ENCODE data around the gene LYPD5. TPM values are rescaled to one million over a fixed set of nuclear protein-coding genes. Genes with fewer than 3 reads are reported as not detected.

LYPD5 gene
- total and polyA plus RNA-seq, 2 experiments from 2014 or later: 0.32 to 1.1 TPM

DNA sequence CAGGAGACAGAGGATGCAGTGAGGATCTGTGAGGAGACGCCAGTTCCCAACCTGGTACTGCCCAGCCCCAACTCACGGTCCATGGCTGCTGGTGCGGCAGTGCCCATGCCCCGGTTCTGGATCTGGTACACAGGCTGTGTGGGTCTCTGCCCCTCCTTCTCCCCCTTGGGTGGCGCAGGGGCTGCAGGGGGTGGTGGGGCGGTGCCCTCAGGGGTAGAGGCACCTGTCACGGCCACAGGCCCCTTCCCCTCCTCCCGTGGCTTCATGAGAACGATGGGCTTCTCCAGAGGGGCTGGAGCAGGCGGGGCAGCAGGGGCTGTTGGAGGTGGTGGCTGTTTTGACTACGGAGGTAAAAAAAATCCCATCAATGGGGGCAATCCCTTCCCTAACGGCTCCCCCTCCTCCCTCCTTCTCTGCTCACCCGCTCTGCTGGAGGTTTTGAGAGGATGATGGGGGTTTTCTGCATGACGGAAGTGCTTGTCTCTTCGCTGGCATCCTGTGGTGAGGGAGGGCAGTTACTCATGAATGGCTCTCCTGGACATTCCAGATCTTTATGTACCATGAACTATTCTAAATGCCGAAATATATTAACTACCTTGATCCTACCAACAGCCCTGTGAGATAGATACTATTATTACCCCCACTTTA, 54.6 kb downstream of the LYPD5 start:
- Histone ChIP-seq H3K9me2 (ENCODE audit: insufficient read depth) (no peaks in the 10 kb centered on the region), H3K4me1 (ENCODE audit: insufficient read depth) (peaks cover 24% of the 10 kb centered on the region), H3K27ac (no peak overlapping the region), H3K4me2 (ENCODE audit: unreplicated experiment) (no peak overlapping the region), H3K9me3 (ENCODE audit: low read depth) (no peaks in the 10 kb centered on the region), H3K9ac (no peak overlapping the region), H3K4me3 (no peak overlapping the region), H3K36me3 (ENCODE audit: low read depth) (peaks cover 41% of the 10 kb centered on the region), H2AFZ (no peak overlapping the region), H4K20me1 (ENCODE audit: insufficient read depth) (no peaks in the 10 kb centered on the region), H3K27me3 (replicated peaks; ENCODE audit: insufficient read depth) (no peaks in the 10 kb centered on the region), H3K79me2 (ENCODE audit: insufficient read depth) (peaks cover 49% of the 10 kb centered on the region), H3F3A (ENCODE audit: insufficient read depth) (peaks cover 22% of the 10 kb centered on the region)
- in situ Hi-C loops (cut with MboI): loop anchor here (5.0 kb wide), 1 partner anchor 40 kb away; no protein-coding TSS in a partner anchor
- TF ChIP-seq EZH2 (IDR thresholded peaks at IDR 0.05; ENCODE audit: insufficient read depth, poor library complexity, severe bottlenecking) (no peak), EZH2phosphoT487 (IDR thresholded peaks at IDR 0.05; ENCODE audit: insufficient read depth, low read depth) (no peak)
- no peak for DNase-seq
- WGBS, 2 experiments (ENCODE audit: low coverage in 1 of 2, low lambda C conversion rate in 2 of 2, missing lambda C conversion rate in 2 of 2): 82 to 86% methylated on average over 13 to 16 of the region's 16 CpGs

Other genes starting within 250 kb of the LYPD5 start
- 26.7 and 28.0 TPM in 2 replicates for gene XRCC1, start 226.9 kb downstream of the LYPD5 start, total RNA-seq (2014; rRNA removed; shearing (Covaris generic))
- gene XRCC1, start 226.9 kb downstream of the LYPD5 start, polyA plus RNA-seq (2016; fragmentation: Nextera tagmentation; extraction: Ambion mirVana): 26.7 and 32.4 TPM in 2 replicates
- gene PINLYP, start 226.6 kb downstream of the LYPD5 start, total RNA-seq (2014; rRNA removed; shearing (Covaris generic)): 1.8 TPM in 1 of 2 replicates, not detected in the other
- 1.3 and 2.5 TPM in 2 replicates for gene PINLYP, start 226.6 kb downstream of the LYPD5 start, polyA plus RNA-seq (2016; fragmentation: Nextera tagmentation; extraction: Ambion mirVana)
- 19.9 and 25.5 TPM in 2 replicates for gene IRGQ, start 206.3 kb downstream of the LYPD5 start, total RNA-seq (2014; rRNA removed; shearing (Covaris generic))
- gene IRGQ, start 206.3 kb downstream of the LYPD5 start, polyA plus RNA-seq (2016; fragmentation: Nextera tagmentation; extraction: Ambion mirVana): 5.7 and 6.0 TPM in 2 replicates
- gene ZNF576, start 205.9 kb downstream of the LYPD5 start, total RNA-seq (2014; rRNA removed; shearing (Covaris generic)): 11.7 and 14.4 TPM in 2 replicates
- 19.3 and 22.2 TPM in 2 replicates for gene ZNF576, start 205.9 kb downstream of the LYPD5 start, polyA plus RNA-seq (2016; fragmentation: Nextera tagmentation; extraction: Ambion mirVana)
- gene SRRM5, start 190.4 kb downstream of the LYPD5 start, total RNA-seq (2014; rRNA removed; shearing (Covaris generic)): not detected in 2 replicates
- gene SRRM5, start 190.4 kb downstream of the LYPD5 start, polyA plus RNA-seq (2016; fragmentation: Nextera tagmentation; extraction: Ambion mirVana): not detected in 2 replicates
- gene ZNF428, start 182.8 kb downstream of the LYPD5 start, total RNA-seq (2014; rRNA removed; shearing (Covaris generic)): 24.0 and 36.0 TPM in 2 replicates
- 25.6 and 29.7 TPM in 2 replicates for gene ZNF428, start 182.8 kb downstream of the LYPD5 start, polyA plus RNA-seq (2016; fragmentation: Nextera tagmentation; extraction: Ambion mirVana)
- gene CADM4, start 162.6 kb downstream of the LYPD5 start, total RNA-seq (2014; rRNA removed; shearing (Covaris generic)): 1.0 and 1.7 TPM in 2 replicates
- gene CADM4, start 162.6 kb downstream of the LYPD5 start, polyA plus RNA-seq (2016; fragmentation: Nextera tagmentation; extraction: Ambion mirVana): 0.14 and 0.27 TPM in 2 replicates
- 100 and 118 TPM in 2 replicates for gene PLAUR, start 132.3 kb downstream of the LYPD5 start, total RNA-seq (2014; rRNA removed; shearing (Covaris generic))
- gene PLAUR, start 132.3 kb downstream of the LYPD5 start, polyA plus RNA-seq (2016; fragmentation: Nextera tagmentation; extraction: Ambion mirVana): 125 and 139 TPM in 2 replicates
- gene IRGC, start 86.4 kb downstream of the LYPD5 start, total RNA-seq (2014; rRNA removed; shearing (Covaris generic)): not detected in 2 replicates
- not detected in 2 replicates for gene IRGC, start 86.4 kb downstream of the LYPD5 start, polyA plus RNA-seq (2016; fragmentation: Nextera tagmentation; extraction: Ambion mirVana)
- 11.5 and 13.0 TPM in 2 replicates for gene SMG9, start 47.5 kb downstream of the LYPD5 start, total RNA-seq (2014; rRNA removed; shearing (Covaris generic))
- gene SMG9, start 47.5 kb downstream of the LYPD5 start, polyA plus RNA-seq (2016; fragmentation: Nextera tagmentation; extraction: Ambion mirVana): 23.2 and 25.7 TPM in 2 replicates
- 8.7 and 13.7 TPM in 2 replicates for gene KCNN4, start 21.5 kb downstream of the LYPD5 start, total RNA-seq (2014; rRNA removed; shearing (Covaris generic))
- 9.4 and 11.9 TPM in 2 replicates for gene KCNN4, start 21.5 kb downstream of the LYPD5 start, polyA plus RNA-seq (2016; fragmentation: Nextera tagmentation; extraction: Ambion mirVana)
- gene ZNF283, start 24.9 kb upstream of the LYPD5 start, total RNA-seq (2014; rRNA removed; shearing (Covaris generic)): 12.1 and 14.2 TPM in 2 replicates
- gene ZNF283, start 24.9 kb upstream of the LYPD5 start, polyA plus RNA-seq (2016; fragmentation: Nextera tagmentation; extraction: Ambion mirVana): 4.6 and 5.4 TPM in 2 replicates
- gene ZNF404, start 81.5 kb upstream of the LYPD5 start, total RNA-seq (2014; rRNA removed; shearing (Covaris generic)): 4.2 and 4.5 TPM in 2 replicates
- 4.2 and 6.0 TPM in 2 replicates for gene ZNF404, start 81.5 kb upstream of the LYPD5 start, polyA plus RNA-seq (2016; fragmentation: Nextera tagmentation; extraction: Ambion mirVana)
- 8.9 and 13.0 TPM in 2 replicates for gene ZNF45, start 132.8 kb upstream of the LYPD5 start, total RNA-seq (2014; rRNA removed; shearing (Covaris generic))
- gene ZNF45, start 132.8 kb upstream of the LYPD5 start, polyA plus RNA-seq (2016; fragmentation: Nextera tagmentation; extraction: Ambion mirVana): 7.7 and 8.5 TPM in 2 replicates
- gene ZNF221, start 148.8 kb upstream of the LYPD5 start, total RNA-seq (2014; rRNA removed; shearing (Covaris generic)): 3.8 and 7.8 TPM in 2 replicates
- 1.6 and 1.9 TPM in 2 replicates for gene ZNF221, start 148.8 kb upstream of the LYPD5 start, polyA plus RNA-seq (2016; fragmentation: Nextera tagmentation; extraction: Ambion mirVana)
- 6.8 and 13.7 TPM in 2 replicates for gene ZNF155, start 181.7 kb upstream of the LYPD5 start, total RNA-seq (2014; rRNA removed; shearing (Covaris generic))
- gene ZNF155, start 181.7 kb upstream of the LYPD5 start, polyA plus RNA-seq (2016; fragmentation: Nextera tagmentation; extraction: Ambion mirVana): 4.0 and 5.2 TPM in 2 replicates
- 1.9 and 3.9 TPM in 2 replicates for gene ZNF230, start 200.5 kb upstream of the LYPD5 start, total RNA-seq (2014; rRNA removed; shearing (Covaris generic))
- gene ZNF230, start 200.5 kb upstream of the LYPD5 start, polyA plus RNA-seq (2016; fragmentation: Nextera tagmentation; extraction: Ambion mirVana): 2.2 and 2.7 TPM in 2 replicates
- 2.5 and 6.6 TPM in 2 replicates for gene ZNF222, start 222.9 kb upstream of the LYPD5 start, total RNA-seq (2014; rRNA removed; shearing (Covaris generic))
- gene ZNF222, start 222.9 kb upstream of the LYPD5 start, polyA plus RNA-seq (2016; fragmentation: Nextera tagmentation; extraction: Ambion mirVana): 3.1 and 3.2 TPM in 2 replicates
- gene ZNF223, start 249.6 kb upstream of the LYPD5 start, total RNA-seq (2014; rRNA removed; shearing (Covaris generic)): 3.5 and 24.0 TPM in 2 replicates
- 2.8 and 3.5 TPM in 2 replicates for gene ZNF223, start 249.6 kb upstream of the LYPD5 start, polyA plus RNA-seq (2016; fragmentation: Nextera tagmentation; extraction: Ambion mirVana)

All from GM23248 (cell line).